SK-N-SH treated with all-trans-retinoic acid at 6 μM for 48 hours (cell line): ENCODE measurements around the gene CLEC2B.

Experiments
- ATAC-seq: fragments of 200-7000 bp; cut with Tn5 transposase; 3 replicates; pipeline ENCODE4 v1.9.1; 2020; ENCODE audit warnings: mild to moderate bottlenecking, moderate library complexity
- BACH2 ChIP-seq: fragments of 250-450 bp; sonication (Bioruptor Pico); IDR thresholded peaks from 2 replicates; pipeline ENCODE4 v1.9.0; 2021; ENCODE audit warnings: mild to moderate bottlenecking, borderline replicate concordance
- CSDC2 ChIP-seq: fragments of 250-450 bp; sonication (Bioruptor Pico); IDR thresholded peaks from 2 replicates; pipeline ENCODE4 v1.5.0; 2020; ENCODE audit warnings: mild to moderate bottlenecking, moderate library complexity
- GLIS3 ChIP-seq: fragments of 250-450 bp; sonication (Bioruptor Pico); IDR thresholded peaks from 2 replicates; pipeline ENCODE4 v1.5.0; 2020; ENCODE audit warnings: mild to moderate bottlenecking, moderate library complexity
- ISL1 ChIP-seq: fragments of 250-450 bp; sonication (Bioruptor Pico); IDR thresholded peaks from 2 replicates; pipeline ENCODE4 v2.1.2; 2022; ENCODE audit warnings: mild to moderate bottlenecking, moderate library complexity
- OSR1 ChIP-seq: fragments of 250-450 bp; sonication (Bioruptor Pico); IDR thresholded peaks from 2 replicates; pipeline ENCODE4 v1.8.0; 2022; ENCODE audit warnings: moderate library complexity, mild to moderate bottlenecking, inconsistent platforms
- RARB ChIP-seq: fragments of 250-450 bp; sonication (Bioruptor Pico); IDR thresholded peaks from 2 replicates; pipeline ENCODE4 v1.8.0; 2021; ENCODE audit warnings: mild to moderate bottlenecking, moderate library complexity
- TCF4 ChIP-seq: fragments of 250-450 bp; sonication (Bioruptor Pico); IDR thresholded peaks from 2 replicates; pipeline ENCODE4 v1.8.0; 2021; ENCODE audit warnings: mild to moderate bottlenecking, moderate library complexity, borderline replicate concordance
- ZFP3 ChIP-seq: fragments of 250-450 bp; sonication (Bioruptor Pico); IDR thresholded peaks from 2 replicates; pipeline ENCODE4 v1.5.0; 2020; ENCODE audit warnings: mild to moderate bottlenecking, moderate library complexity
- ZFP30 ChIP-seq: fragments of 450-650 bp; formaldehyde crosslinking; IDR thresholded peaks from 2 replicates; pipeline ENCODE4 v1.5.0; 2022; ENCODE audit warnings: mild to moderate bottlenecking, moderate library complexity
- ZNF70 ChIP-seq: fragments of 450-650 bp; formaldehyde crosslinking; IDR thresholded peaks from 2 replicates; pipeline ENCODE4 v1.5.0; 2020; ENCODE audit warnings: mild to moderate bottlenecking, moderate library complexity
- TF ChIP-seq, protein P1 (sequence below): fragments of 250-450 bp; sonication (Bioruptor Pico); IDR thresholded peaks from 2 replicates; pipeline ENCODE4 v1.5.0; 2020; ENCODE audit warnings: mild to moderate bottlenecking, moderate library complexity

The CLEC2B gene

DNA sequence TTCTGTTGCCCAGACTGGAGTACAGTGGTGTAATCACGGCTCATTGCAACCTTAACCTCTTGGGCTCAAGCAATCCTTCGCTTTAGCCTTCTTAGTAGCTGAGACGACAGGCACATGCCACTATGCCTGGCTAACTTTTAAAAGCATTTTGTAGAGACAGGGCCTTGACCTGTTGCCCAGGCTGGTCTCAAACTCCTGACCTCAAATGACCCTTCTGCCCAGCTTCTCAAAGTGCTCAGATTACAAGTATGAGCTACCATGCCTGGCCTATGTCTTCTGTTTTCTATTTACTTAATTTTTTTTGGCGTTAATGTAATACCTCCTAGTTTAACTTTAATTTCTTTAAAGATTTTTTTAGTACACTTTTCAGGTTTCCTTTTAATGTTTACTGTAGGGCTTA is 62.4 kb downstream of the CLEC2B start:
- no peak for TF ChIP-seq OSR1
- no peak for TF ChIP-seq CSDC2
- ATAC-seq: no peak

DNA sequence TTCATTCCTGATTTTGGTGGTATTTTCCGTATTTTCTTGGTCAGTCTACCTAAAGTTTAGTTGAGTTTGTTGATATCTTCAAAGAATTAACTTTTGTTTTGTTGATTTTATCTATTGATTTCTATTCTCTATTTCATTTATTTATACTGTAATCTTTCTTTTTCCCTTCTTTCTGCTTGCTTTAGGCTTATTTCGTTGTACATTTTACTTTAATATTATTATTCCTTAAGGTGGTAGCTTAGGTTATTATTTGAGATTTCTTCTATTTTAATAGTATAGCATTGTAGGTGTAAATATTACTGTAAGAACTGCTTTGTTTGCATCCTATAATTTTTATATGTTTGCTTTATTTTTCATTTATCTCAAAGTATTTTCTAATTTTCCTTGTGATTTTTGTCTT is 63.3 kb downstream of the CLEC2B start:
- ATAC-seq: no peak
- TF ChIP-seq ZFP3 (CRISPR knock-in tag) (no peak), ISL1 (CRISPR knock-in tag) (no peak), ZFP30 (CRISPR knock-in tag) (no peak), TCF4 (CRISPR knock-in tag) (no peak), ZNF70 (CRISPR knock-in tag) (no peak), GLIS3 (CRISPR knock-in tag) (no peak), BACH2 (CRISPR knock-in tag) (no peak), RARB (CRISPR knock-in tag) (no peak)
- TF ChIP-seq, protein P1, sequence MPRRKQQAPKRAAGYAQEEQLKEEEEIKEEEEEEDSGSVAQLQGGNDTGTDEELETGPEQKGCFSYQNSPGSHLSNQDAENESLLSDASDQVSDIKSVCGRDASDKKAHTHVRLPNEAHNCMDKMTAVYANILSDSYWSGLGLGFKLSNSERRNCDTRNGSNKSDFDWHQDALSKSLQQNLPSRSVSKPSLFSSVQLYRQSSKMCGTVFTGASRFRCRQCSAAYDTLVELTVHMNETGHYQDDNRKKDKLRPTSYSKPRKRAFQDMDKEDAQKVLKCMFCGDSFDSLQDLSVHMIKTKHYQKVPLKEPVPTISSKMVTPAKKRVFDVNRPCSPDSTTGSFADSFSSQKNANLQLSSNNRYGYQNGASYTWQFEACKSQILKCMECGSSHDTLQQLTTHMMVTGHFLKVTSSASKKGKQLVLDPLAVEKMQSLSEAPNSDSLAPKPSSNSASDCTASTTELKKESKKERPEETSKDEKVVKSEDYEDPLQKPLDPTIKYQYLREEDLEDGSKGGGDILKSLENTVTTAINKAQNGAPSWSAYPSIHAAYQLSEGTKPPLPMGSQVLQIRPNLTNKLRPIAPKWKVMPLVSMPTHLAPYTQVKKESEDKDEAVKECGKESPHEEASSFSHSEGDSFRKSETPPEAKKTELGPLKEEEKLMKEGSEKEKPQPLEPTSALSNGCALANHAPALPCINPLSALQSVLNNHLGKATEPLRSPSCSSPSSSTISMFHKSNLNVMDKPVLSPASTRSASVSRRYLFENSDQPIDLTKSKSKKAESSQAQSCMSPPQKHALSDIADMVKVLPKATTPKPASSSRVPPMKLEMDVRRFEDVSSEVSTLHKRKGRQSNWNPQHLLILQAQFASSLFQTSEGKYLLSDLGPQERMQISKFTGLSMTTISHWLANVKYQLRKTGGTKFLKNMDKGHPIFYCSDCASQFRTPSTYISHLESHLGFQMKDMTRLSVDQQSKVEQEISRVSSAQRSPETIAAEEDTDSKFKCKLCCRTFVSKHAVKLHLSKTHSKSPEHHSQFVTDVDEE (CRISPR knock-in tag): no peak
